ENCODE measurements around the gene RBM3.
A peak's percentile ranks its signal among the peaks of the same experiment; 100 is the strongest.

Gene RBM3

DNA sequence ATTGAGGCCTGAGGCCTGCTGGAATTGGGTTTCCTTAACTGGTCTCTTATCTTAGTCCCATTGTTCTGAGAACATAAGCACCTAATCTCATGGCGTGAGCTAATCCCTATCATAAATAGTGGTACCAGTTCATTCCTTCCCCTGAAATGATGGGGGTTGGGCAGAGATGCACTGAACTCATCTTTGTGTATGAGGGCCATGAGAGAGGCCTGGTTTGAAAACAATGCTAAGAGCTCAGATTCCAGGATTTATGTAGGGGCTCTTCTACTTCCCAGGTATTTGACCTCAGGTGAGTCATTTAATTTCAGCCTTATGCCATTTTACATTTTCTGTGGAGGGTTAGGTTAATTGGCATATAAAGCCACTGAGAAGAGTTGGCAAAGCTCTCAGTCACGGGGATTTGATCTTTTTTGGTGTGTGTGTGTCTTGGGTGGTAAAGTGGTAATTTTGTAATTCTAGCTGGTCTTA lies 4.4 kb downstream of the RBM3 start:
- no peak overlapping the region for H3K27ac ChIP-seq
- TF ChIP-seq, protein P1, sequence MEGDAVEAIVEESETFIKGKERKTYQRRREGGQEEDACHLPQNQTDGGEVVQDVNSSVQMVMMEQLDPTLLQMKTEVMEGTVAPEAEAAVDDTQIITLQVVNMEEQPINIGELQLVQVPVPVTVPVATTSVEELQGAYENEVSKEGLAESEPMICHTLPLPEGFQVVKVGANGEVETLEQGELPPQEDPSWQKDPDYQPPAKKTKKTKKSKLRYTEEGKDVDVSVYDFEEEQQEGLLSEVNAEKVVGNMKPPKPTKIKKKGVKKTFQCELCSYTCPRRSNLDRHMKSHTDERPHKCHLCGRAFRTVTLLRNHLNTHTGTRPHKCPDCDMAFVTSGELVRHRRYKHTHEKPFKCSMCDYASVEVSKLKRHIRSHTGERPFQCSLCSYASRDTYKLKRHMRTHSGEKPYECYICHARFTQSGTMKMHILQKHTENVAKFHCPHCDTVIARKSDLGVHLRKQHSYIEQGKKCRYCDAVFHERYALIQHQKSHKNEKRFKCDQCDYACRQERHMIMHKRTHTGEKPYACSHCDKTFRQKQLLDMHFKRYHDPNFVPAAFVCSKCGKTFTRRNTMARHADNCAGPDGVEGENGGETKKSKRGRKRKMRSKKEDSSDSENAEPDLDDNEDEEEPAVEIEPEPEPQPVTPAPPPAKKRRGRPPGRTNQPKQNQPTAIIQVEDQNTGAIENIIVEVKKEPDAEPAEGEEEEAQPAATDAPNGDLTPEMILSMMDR (conservative IDR thresholded peaks at IDR 0.05), result no peak
- TF ChIP-seq ZFX (IDR thresholded peaks at IDR 0.05), result no peak

DNA sequence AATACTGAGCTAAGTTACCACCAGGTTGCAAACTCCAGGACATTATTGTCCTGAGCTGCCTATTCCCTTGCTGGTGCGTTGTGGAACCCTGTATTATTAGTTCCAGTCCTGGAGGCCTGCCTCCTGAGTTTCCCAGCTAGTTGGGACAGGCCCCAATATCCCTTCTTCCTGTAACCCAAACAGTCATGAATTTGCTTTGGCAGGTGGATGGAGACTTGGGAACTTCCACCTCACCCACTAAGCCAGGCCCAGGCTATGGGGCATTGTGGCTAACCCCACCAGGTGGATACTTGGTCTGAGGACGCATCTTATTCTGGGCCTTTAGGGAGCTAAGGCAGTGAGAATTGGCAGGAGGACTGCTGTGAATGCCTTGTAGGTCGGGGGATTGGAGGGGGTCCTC lies 5.0 kb downstream of the RBM3 start:
- no peak overlapping the region for H3K27ac ChIP-seq
- TF ChIP-seq ZFX (IDR thresholded peaks at IDR 0.05), result no peak
- TF ChIP-seq, protein P1 (conservative IDR thresholded peaks at IDR 0.05), result no peak

DNA sequence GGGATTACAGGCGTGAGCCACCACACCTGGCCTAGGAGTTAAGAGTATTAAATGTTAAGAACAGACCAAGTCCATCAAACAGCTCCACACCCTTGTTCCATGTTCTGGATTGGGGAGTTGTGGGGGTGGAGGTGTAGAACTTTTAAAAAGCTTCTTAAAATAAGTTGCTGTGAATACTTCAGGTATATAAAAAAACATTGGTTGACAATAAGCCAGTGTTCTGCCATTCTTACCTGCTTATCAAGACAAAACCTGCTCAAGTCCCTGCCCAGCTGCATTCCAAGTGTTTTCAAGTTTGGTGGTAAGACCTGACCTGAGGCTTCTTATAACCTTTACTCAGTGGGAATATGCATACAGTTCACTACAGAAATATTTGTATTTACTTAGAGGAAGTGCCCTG lies 6.4 kb downstream of the RBM3 start:
- H3K27ac ChIP-seq, result no peak overlapping the region

DNA sequence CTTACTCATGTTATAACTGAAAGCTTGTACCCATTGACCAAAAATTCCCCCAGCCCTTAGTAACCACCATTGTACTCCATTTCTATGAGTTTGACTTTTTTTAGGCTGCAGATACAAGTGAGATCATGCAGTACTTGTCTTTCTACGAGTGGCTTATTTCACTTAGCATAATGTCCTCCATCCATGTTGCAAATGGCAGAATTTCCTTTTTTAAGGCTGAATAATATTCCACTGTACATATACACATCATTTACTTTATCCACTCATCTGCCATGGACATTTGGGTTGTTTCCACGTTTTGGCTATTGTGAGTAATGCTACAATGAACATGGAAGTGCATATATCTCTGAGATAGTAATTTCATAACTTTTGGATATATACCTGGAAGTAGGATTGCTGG lies 10.4 kb downstream of the RBM3 start:
- TF ChIP-seq, protein P1 (conservative IDR thresholded peaks at IDR 0.05), result no peak
- no peak for TF ChIP-seq ZFX (IDR thresholded peaks at IDR 0.05)

More for the DNA sequence above, 6.4 kb downstream of the RBM3 start:
- TF ChIP-seq, protein P1 (conservative IDR thresholded peaks at IDR 0.05), result no peak
- no peak for TF ChIP-seq ZFX (IDR thresholded peaks at IDR 0.05)

DNA sequence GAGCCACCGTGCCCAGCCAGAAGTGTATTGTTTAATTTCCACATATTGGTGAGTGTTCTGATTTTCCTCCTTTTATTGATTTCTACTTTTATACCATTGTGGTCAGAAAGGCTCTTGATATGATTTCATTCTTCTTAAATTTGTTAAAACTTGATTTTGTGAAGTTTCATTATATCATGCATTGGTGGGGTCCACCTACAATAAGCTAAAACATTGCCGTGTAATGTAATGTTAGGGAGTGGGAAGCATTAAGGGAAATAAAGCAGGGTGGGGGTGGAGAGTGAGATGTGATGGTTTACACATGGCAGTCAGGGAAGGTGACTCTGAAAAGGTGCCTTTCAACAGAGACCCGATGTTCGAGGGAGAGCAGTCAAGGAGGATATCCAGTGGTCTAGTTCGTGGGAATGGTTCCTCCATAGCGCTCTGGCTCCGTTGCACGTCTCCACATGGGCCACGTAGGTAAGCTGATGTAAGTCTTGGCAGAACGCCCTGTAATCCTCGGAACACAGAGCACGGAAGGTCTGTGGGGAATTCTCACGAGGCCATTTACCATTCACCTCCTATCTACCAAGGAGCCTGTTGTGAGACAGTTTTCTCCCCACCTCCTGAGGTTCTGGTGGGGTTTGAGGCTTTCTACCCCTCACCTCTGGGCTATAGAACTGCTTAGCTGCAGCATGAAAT lies 15.3 kb downstream of the RBM3 start:
- peak overlapping the region; percentile 57 for H3K27ac ChIP-seq
- TF ChIP-seq, protein P1 (conservative IDR thresholded peaks at IDR 0.05), result no peak

More for the DNA sequence above, 10.4 kb downstream of the RBM3 start:
- H3K27ac ChIP-seq, result no peak overlapping the region

DNA sequence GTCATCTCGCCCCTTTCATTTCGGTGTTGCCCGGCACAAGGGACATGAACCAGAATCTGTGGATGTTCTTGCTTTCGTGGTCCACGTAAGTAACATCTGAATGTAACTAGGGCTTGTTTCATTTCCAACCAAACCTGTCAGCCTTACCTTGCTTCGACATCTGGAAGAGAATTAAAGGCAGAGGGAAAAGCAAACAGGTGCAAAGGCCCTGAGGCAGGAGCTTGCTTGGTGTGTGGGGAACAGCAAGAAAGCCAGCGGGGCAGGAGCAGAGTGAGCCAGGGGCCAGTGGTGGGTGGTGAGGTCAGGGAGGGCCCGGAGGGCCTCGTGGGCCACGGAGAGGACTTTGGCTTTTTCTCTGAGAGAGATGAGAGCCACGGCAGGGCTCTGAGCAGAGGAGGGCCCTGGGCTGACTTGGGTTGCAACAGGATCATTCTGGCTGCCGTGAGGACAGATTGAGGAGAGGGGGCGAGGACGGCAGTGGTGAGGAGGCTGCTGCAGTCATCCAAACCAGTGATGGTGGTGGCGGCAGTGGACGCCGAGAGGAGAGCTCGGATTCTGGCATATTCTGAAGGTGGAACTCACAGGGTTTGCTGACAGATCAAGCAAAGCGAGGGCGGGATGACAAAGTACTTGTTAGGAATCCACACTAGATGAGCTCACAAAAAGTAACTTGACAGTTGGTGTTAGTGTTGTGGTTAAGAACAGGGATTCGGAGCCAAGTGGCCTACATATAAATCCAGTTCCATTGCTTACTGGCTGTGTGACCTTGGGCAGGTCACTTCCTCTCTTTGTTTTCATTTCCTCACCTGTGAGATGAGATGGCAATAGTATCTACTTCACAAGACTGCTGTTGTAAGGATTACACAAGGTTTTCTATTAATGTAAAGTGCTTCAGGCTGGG lies 16.2 kb downstream of the RBM3 start:
- peak overlapping the region; percentile 57 for H3K27ac ChIP-seq

More for the DNA sequence above, 16.2 kb downstream of the RBM3 start:
- TF ChIP-seq ZFX (IDR thresholded peaks at IDR 0.05), result no peak
- TF ChIP-seq, protein P1 (conservative IDR thresholded peaks at IDR 0.05), result no peak

Data from C4-2B (cell line).